Spleen (tissue), 7 donors: Measurements from ENCODE around the gene TMC1.

Source experiments
- POLR2A ChIP-seq, 3 donors: fragments of 450-650 bp; IDR thresholded peaks; one replicate each; pipeline ENCODE4 v1.5.1; 2017; ENCODE audit warnings: antibody characterized with exemption in 3 of 3, mild to moderate bottlenecking in 1 of 3
- TF ChIP-seq, protein P1 (sequence below), 11 experiments: fragments of 200-600 bp in 7 of 11; fragments of 450-650 bp in 4 of 11; sonication (generic) in 4 of 11; IDR thresholded peaks in 8 of 11; conservative IDR thresholded peaks in 3 of 11; 1 replicate in 7 of 11; 2 replicates in 4 of 11; pipeline versions ENCODE4 v1.4.0 to v1.8.0; 2016 to 2021; ENCODE audit warnings: antibody characterized with exemption in 11 of 11, inconsistent platforms in 4 of 11, mild to moderate bottlenecking in 1 of 11
- donor health status: DM: no; HTN: no; CAD: no; lungs with moderate emphysema.
- donor health status: DM: no; HTN: no; CAD: no.
- donor health status: DM: no; HTN: no; CAD: no.

DNA sequence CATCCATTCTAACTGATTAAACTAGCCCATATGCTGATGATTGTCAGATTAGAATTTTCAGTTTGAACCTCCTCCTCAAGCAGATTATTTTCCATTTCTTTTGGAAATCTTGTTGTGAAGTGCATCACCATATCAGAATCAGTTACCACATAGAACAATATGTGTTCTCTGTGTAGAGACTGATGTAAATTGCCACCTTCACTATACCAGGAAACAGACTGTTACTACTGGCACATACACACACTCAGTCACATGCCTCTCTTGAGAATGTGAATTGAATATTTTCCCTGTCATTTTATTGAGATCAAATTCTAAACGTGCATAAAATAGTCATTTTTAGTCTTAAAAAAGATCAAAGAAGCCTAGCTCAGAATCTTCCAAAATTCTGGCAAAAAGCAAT, 270.0 kb downstream of the TMC1 start:
- TF ChIP-seq, protein P1, sequence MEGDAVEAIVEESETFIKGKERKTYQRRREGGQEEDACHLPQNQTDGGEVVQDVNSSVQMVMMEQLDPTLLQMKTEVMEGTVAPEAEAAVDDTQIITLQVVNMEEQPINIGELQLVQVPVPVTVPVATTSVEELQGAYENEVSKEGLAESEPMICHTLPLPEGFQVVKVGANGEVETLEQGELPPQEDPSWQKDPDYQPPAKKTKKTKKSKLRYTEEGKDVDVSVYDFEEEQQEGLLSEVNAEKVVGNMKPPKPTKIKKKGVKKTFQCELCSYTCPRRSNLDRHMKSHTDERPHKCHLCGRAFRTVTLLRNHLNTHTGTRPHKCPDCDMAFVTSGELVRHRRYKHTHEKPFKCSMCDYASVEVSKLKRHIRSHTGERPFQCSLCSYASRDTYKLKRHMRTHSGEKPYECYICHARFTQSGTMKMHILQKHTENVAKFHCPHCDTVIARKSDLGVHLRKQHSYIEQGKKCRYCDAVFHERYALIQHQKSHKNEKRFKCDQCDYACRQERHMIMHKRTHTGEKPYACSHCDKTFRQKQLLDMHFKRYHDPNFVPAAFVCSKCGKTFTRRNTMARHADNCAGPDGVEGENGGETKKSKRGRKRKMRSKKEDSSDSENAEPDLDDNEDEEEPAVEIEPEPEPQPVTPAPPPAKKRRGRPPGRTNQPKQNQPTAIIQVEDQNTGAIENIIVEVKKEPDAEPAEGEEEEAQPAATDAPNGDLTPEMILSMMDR (IDR thresholded peaks at IDR 0.05 in 8 of 11, conservative IDR thresholded peaks at IDR 0.05 in 3 of 11): no peak
- TF ChIP-seq POLR2A (IDR thresholded peaks at IDR 0.05): no peak
